IPS-20b (cell line): Measurements from ENCODE around the gene CHD2.

ENCODE experiments used
- H3K27ac ChIP-seq: one replicate; pipeline ENCODE4 v1.5.1; 2013; ENCODE audit warnings: low read length
- H3K27me3 ChIP-seq: 2 replicates; pipeline ENCODE4 v1.6.1; 2013; ENCODE audit warnings: mild to moderate bottlenecking, low read length, inconsistent platforms; ENCODE audit not compliant: insufficient read depth
- H3K36me3 ChIP-seq: 2 replicates; pipeline ENCODE4 v1.6.1; 2013; ENCODE audit warnings: low read depth, mild to moderate bottlenecking, inconsistent platforms, low read length, moderate library complexity; ENCODE audit not compliant: insufficient read depth
- H3K4me1 ChIP-seq: 2 replicates; pipeline ENCODE4 v1.6.1; 2013; ENCODE audit warnings: mild to moderate bottlenecking, control low read depth, inconsistent platforms, low read length, moderate library complexity; ENCODE audit not compliant: insufficient read depth
- H3K4me3 ChIP-seq: 2 replicates; pipeline ENCODE4 v1.5.1; 2013; ENCODE audit warnings: mild to moderate bottlenecking, low read length, inconsistent platforms
- H3K9ac ChIP-seq: 2 replicates; pipeline ENCODE4 v1.6.1; 2013; ENCODE audit warnings: low read depth, mild to moderate bottlenecking, inconsistent platforms, low read length, moderate library complexity
- H3K9me3 ChIP-seq: 2 replicates; pipeline ENCODE4 v1.6.1; 2013; ENCODE audit warnings: mild to moderate bottlenecking, low read depth, low read length, inconsistent platforms; ENCODE audit not compliant: insufficient read depth

Gene CHD2

GRCh38 chr15:93043621-93044300, 143.6 kb downstream of the CHD2 start:
- Histone ChIP-seq H3K9me3 (0 out of 2 replicates have a peak, but pooled peaks cover 7% of the 10 kb centered on the region), H3K36me3 (peaks cover 63% of the 10 kb centered on the region), H3K9ac (no peak overlapping the region), H3K4me1 (no peaks in the 10 kb centered on the region), H3K4me3 (no peak overlapping the region), H3K27me3 (no peaks in the 10 kb centered on the region), H3K27ac (no peak overlapping the region)

DNA sequence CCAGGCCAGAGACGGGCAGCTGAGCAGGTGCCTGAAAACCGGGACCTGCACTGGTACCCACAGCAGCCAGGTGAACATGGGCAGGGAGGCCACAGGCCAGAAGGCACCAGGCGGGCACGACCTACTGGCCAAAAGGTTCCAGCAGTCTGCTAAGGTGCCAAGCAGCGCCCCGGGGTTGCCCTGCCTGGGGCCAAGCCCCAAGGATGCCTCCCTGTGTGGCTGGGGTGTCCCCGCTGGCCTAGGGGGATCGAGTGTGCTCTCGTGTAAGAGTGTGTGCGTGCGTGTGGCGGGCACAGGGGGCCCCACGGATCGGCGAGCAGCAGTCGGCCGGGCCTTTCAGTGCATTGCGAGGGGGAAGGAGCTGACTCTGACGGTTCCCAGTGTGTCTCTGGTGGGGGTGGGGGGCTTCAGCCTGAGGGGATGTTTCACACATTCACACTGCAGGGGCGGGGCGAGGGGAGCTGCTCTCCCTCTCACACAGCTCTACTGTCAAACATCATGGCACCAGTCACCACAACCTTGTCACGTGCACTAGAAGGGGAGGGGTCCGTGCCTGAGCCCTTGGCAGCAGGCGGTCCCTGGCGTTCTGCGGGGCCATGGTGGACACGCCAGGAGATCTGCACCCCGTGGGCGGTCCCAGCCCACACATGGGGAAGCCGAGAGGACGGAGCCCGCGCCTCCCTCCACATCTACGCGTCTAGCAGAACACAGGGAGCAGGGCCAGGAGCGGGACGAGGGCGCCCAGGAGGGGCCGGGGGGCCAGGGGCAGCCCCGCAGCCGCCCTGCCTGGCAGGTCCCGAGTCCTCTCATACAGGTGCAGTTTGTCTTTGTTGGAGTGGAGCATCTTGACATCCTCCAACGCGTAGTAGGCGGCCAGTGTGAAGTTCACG, 144.4 kb downstream of the CHD2 start:
- Histone ChIP-seq H3K9me3 (0 out of 2 replicates have a peak, but pooled peaks cover 7% of the 10 kb centered on the region), H3K27me3 (no peaks in the 10 kb centered on the region), H3K36me3 (peaks cover 70% of the 10 kb centered on the region), H3K9ac (no peak overlapping the region), H3K4me3 (no peak overlapping the region), H3K4me1 (no peaks in the 10 kb centered on the region), H3K27ac (no peak overlapping the region)

- Histone ChIP-seq H3K27ac (no peak overlapping the region), H3K4me3 (no peak overlapping the region), H3K9ac (no peak overlapping the region), H3K9me3 (0 out of 2 replicates have a peak, but pooled peaks cover 7% of the 10 kb centered on the region), H3K27me3 (no peaks in the 10 kb centered on the region), H3K36me3 (peaks cover 78% of the 10 kb centered on the region), H3K4me1 (no peaks in the 10 kb centered on the region)
Measured at GRCh38 chr15:93045191-93045785, 145.2 kb downstream of the CHD2 start.

- Histone ChIP-seq H3K4me1 (no peaks in the 10 kb centered on the region), H3K27ac (no peak overlapping the region), H3K9ac (no peak overlapping the region), H3K36me3 (peaks cover 86% of the 10 kb centered on the region), H3K4me3 (no peak overlapping the region), H3K27me3 (no peaks in the 10 kb centered on the region), H3K9me3 (0 out of 2 replicates have a peak, but pooled peaks cover 7% of the 10 kb centered on the region)
Measured at GRCh38 chr15:93046120-93046519, 146.0 kb downstream of the CHD2 start.

GRCh38 chr15:93046721-93047120, 146.6 kb downstream of the CHD2 start:
- H3K36me3 ChIP-seq = peaks cover 92% of the 10 kb centered on the region
- 0 out of 2 replicates have a peak, but pooled peaks cover 7% of the 10 kb centered on the region for H3K9me3 ChIP-seq
- no peaks in the 10 kb centered on the region for H3K4me1 ChIP-seq
- H3K27ac ChIP-seq = no peak overlapping the region
- H3K4me3 ChIP-seq = no peak overlapping the region
- no peaks in the 10 kb centered on the region for H3K27me3 ChIP-seq
- no peak overlapping the region for H3K9ac ChIP-seq

- Histone ChIP-seq H3K9ac (no peak overlapping the region), H3K36me3 (peaks cover 94% of the 10 kb centered on the region), H3K27me3 (no peaks in the 10 kb centered on the region), H3K4me1 (no peaks in the 10 kb centered on the region), H3K9me3 (0 out of 2 replicates have a peak, but pooled peaks cover 7% of the 10 kb centered on the region), H3K27ac (no peak overlapping the region), H3K4me3 (no peak overlapping the region)
Measured at GRCh38 chr15:93047621-93048425, 147.7 kb downstream of the CHD2 start.

- no peaks in the 10 kb centered on the region for H3K27me3 ChIP-seq
- no peaks in the 10 kb centered on the region for H3K4me1 ChIP-seq
- H3K4me3 ChIP-seq = no peak overlapping the region
- H3K36me3 ChIP-seq = peaks cover 93% of the 10 kb centered on the region
- H3K27ac ChIP-seq = no peak overlapping the region
- H3K9me3 ChIP-seq = 0 out of 2 replicates have a peak, but pooled peaks cover 7% of the 10 kb centered on the region
- no peak overlapping the region for H3K9ac ChIP-seq
Measured at GRCh38 chr15:93048426-93048721, 148.2 kb downstream of the CHD2 start.

GRCh38 chr15:93048759-93049161, 148.6 kb downstream of the CHD2 start:
- H3K9me3 ChIP-seq = 0 out of 2 replicates have a peak, but pooled peaks cover 7% of the 10 kb centered on the region
- H3K27me3 ChIP-seq = no peaks in the 10 kb centered on the region
- no peaks in the 10 kb centered on the region for H3K4me1 ChIP-seq
- H3K4me3 ChIP-seq = no peak overlapping the region
- no peak overlapping the region for H3K27ac ChIP-seq
- peaks cover 95% of the 10 kb centered on the region for H3K36me3 ChIP-seq
- no peak overlapping the region for H3K9ac ChIP-seq

- no peaks in the 10 kb centered on the region for H3K4me1 ChIP-seq
- no peaks in the 10 kb centered on the region for H3K27me3 ChIP-seq
- 0 out of 2 replicates have a peak, but pooled peaks cover 7% of the 10 kb centered on the region for H3K9me3 ChIP-seq
- no peak overlapping the region for H3K4me3 ChIP-seq
- H3K9ac ChIP-seq = no peak overlapping the region
- H3K27ac ChIP-seq = no peak overlapping the region
- H3K36me3 ChIP-seq = peaks cover 92% of the 10 kb centered on the region
Measured at GRCh38 chr15:93049233-93049632, 149.1 kb downstream of the CHD2 start.

GRCh38 chr15:93049914-93050578, 149.9 kb downstream of the CHD2 start:
- no peak overlapping the region for H3K27ac ChIP-seq
- H3K4me1 ChIP-seq = no peaks in the 10 kb centered on the region
- H3K9ac ChIP-seq = no peak overlapping the region
- no peak overlapping the region for H3K4me3 ChIP-seq
- no peaks in the 10 kb centered on the region for H3K27me3 ChIP-seq
- H3K36me3 ChIP-seq = peaks cover 91% of the 10 kb centered on the region
- 0 out of 2 replicates have a peak, but pooled peaks cover 7% of the 10 kb centered on the region for H3K9me3 ChIP-seq

DNA sequence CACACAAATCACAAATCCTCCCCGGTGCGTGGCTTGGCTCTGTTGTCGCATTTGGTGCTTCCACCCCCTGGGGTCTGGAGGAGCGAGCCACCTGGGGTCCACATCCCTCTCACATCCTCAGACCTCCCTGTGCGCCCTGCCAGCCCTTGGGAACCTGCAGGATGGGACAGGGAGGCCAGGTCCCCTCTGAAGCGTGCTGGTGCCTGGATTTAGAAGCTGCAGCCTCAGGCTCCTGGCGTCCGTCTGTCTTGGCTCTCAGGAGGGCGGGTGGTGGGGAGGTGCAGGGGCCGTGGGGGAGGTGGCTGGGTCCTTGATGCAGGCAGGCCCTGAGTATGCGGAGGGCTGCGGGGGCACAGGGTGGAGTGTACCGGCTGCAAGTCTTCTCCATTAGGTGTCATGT, 150.5 kb downstream of the CHD2 start:
- Histone ChIP-seq H3K36me3 (peaks cover 91% of the 10 kb centered on the region), H3K9me3 (0 out of 2 replicates have a peak, but pooled peaks cover 7% of the 10 kb centered on the region), H3K27me3 (no peaks in the 10 kb centered on the region), H3K9ac (no peak overlapping the region), H3K4me1 (no peaks in the 10 kb centered on the region), H3K4me3 (no peak overlapping the region), H3K27ac (no peak overlapping the region)
